Measurements from ENCODE around the gene NTRK2.

GRCh38 chr9:84974258-84974657, 304.7 kb downstream of the NTRK2 start:
- no peak for TF ChIP-seq CTCF (IDR thresholded peaks at IDR 0.05)
- TF ChIP-seq POLR2A (IDR thresholded peaks at IDR 0.05): no peak
